HEK293 (cell line): ENCODE data around the gene LFNG.

ENCODE experiments used
- CTCF ChIA-PET: fragments of 350-600 bp; formaldehyde crosslinking; extraction: SDS; loops from one replicate; lab custom pipeline; 2021; ENCODE audit warnings: antibody characterized with exemption; lab: Yijun Ruan, JAX
- POLR2A ChIA-PET: fragments of 300-600 bp; formaldehyde crosslinking; extraction: SDS; loops from one replicate; lab custom pipeline; 2020; ENCODE audit warnings: antibody characterized with exemption, inconsistent platforms; lab: Yijun Ruan, JAX
- H3K27ac ChIP-seq: fragments of 200-500 bp; sonication (Bioruptor generic); 2 replicates; pipeline ENCODE4 v1.5.1; 2014; ENCODE audit warnings: low read depth, low read length, control low read depth, inconsistent platforms; ENCODE audit errors: extremely low read depth
- H3K36me3 ChIP-seq, 2 experiments: fragments of 200-500 bp in 1 of 2; sonication (Bioruptor generic) in 1 of 2; 1 replicate in 1 of 2; 2 replicates in 1 of 2; pipeline ENCODE4 v1.5.1; 2014 to 2017; ENCODE audit warnings: inconsistent platforms in 2 of 2, low read length in 2 of 2; ENCODE audit not compliant: control insufficient read depth in 2 of 2, insufficient read depth in 1 of 2
- H3K4me1 ChIP-seq: fragments of 200-500 bp; sonication (Bioruptor generic); 2 replicates; pipeline ENCODE4 v1.5.1; 2014; ENCODE audit warnings: mild to moderate bottlenecking, low read length, inconsistent platforms; ENCODE audit not compliant: control insufficient read depth, insufficient read depth
- H3K4me3 ChIP-seq: 2 replicates; pipeline ENCODE4 v1.5.1; 2011; ENCODE audit warnings: low read depth, mild to moderate bottlenecking, control low read depth, low read length, moderate library complexity
- H3K9me3 ChIP-seq: fragments of 200-500 bp; sonication (Bioruptor generic); 2 replicates; pipeline ENCODE4 v1.5.1; 2014; ENCODE audit warnings: low read depth, low read length, inconsistent platforms; ENCODE audit not compliant: control insufficient read depth, insufficient read depth
- EGR2 ChIP-seq: fragments of 450-650 bp; formaldehyde crosslinking; IDR thresholded peaks from 2 replicates; pipeline ENCODE4 v1.5.1; 2016; ENCODE audit warnings: low read depth, missing biosample characterization, missing genetic modification characterization
- GLIS2 ChIP-seq: fragments of 450-650 bp; formaldehyde crosslinking; IDR thresholded peaks from 2 replicates; pipeline ENCODE4 v1.5.1; 2016; ENCODE audit warnings: missing biosample characterization, missing genetic modification characterization
- KLF10 ChIP-seq: fragments of 450-650 bp; IDR thresholded peaks from 2 replicates; pipeline ENCODE4 v1.5.1; 2018; ENCODE audit warnings: missing biosample characterization, mild to moderate bottlenecking, missing genetic modification characterization
- KLF16 ChIP-seq: fragments of 450-650 bp; formaldehyde crosslinking; IDR thresholded peaks from 2 replicates; pipeline ENCODE4 v1.5.1; 2017; ENCODE audit warnings: missing biosample characterization, missing genetic modification characterization
- REPIN1 ChIP-seq: fragments of 450-650 bp; formaldehyde crosslinking; IDR thresholded peaks from 2 replicates; pipeline ENCODE4 v1.5.1; 2017; ENCODE audit warnings: missing biosample characterization, missing genetic modification characterization, low read depth
- SP3 ChIP-seq: fragments of 450-650 bp; formaldehyde crosslinking; IDR thresholded peaks from 2 replicates; pipeline ENCODE4 v1.5.1; 2016; ENCODE audit warnings: missing biosample characterization, missing genetic modification characterization
- SP7 ChIP-seq: fragments of 450-650 bp; formaldehyde crosslinking; IDR thresholded peaks from 2 replicates; pipeline ENCODE4 v1.5.1; 2016; ENCODE audit warnings: missing biosample characterization, missing genetic modification characterization
- ZBTB17 ChIP-seq: fragments of 450-650 bp; formaldehyde crosslinking; IDR thresholded peaks from 2 replicates; pipeline ENCODE4 v1.5.1; 2016; ENCODE audit warnings: missing biosample characterization, missing genetic modification characterization
- ZBTB20 ChIP-seq: fragments of 450-650 bp; formaldehyde crosslinking; IDR thresholded peaks from 2 replicates; pipeline ENCODE4 v1.5.1; 2016; ENCODE audit warnings: missing biosample characterization, missing genetic modification characterization
- ZBTB21 ChIP-seq: fragments of 450-650 bp; formaldehyde crosslinking; IDR thresholded peaks from 2 replicates; pipeline ENCODE4 v1.5.1; 2017; ENCODE audit warnings: missing biosample characterization, missing genetic modification characterization
- ZBTB26 ChIP-seq: fragments of 450-650 bp; formaldehyde crosslinking; optimal IDR thresholded peaks from 2 replicates; pipeline ENCODE3; 2016; ENCODE audit warnings: missing biosample characterization, mild to moderate bottlenecking, missing genetic modification characterization
- ZBTB8A ChIP-seq: fragments of 450-650 bp; formaldehyde crosslinking; IDR thresholded peaks from 2 replicates; pipeline ENCODE4 v1.5.1; 2016; ENCODE audit warnings: missing biosample characterization, missing genetic modification characterization
- ZFHX2 ChIP-seq: fragments of 450-650 bp; formaldehyde crosslinking; conservative IDR thresholded peaks from 2 replicates; pipeline ENCODE4 v1.5.1; 2016; ENCODE audit warnings: missing biosample characterization, missing genetic modification characterization
- ZIC2 ChIP-seq: fragments of 450-650 bp; formaldehyde crosslinking; IDR thresholded peaks from 2 replicates; pipeline ENCODE4 v1.5.1; 2016; ENCODE audit warnings: missing biosample characterization, missing genetic modification characterization
- ZNF121 ChIP-seq: fragments of 450-650 bp; formaldehyde crosslinking; IDR thresholded peaks from 2 replicates; pipeline ENCODE4 v1.5.1; 2016; ENCODE audit warnings: missing biosample characterization, missing genetic modification characterization
- ZNF202 ChIP-seq: fragments of 450-650 bp; formaldehyde crosslinking; IDR thresholded peaks from 2 replicates; pipeline ENCODE4 v1.5.1; 2016; ENCODE audit warnings: missing biosample characterization, missing genetic modification characterization, borderline replicate concordance
- ZNF211 ChIP-seq: fragments of 450-650 bp; formaldehyde crosslinking; IDR thresholded peaks from 2 replicates; pipeline ENCODE4 v1.5.1; 2016; ENCODE audit warnings: low read depth, missing biosample characterization, missing genetic modification characterization
- ZNF248 ChIP-seq: fragments of 450-650 bp; formaldehyde crosslinking; IDR thresholded peaks from 2 replicates; pipeline ENCODE4 v1.5.1; 2017; ENCODE audit warnings: missing biosample characterization, missing genetic modification characterization
- ZNF280C ChIP-seq: fragments of 450-650 bp; formaldehyde crosslinking; IDR thresholded peaks from 2 replicates; pipeline ENCODE4 v1.5.1; 2016; ENCODE audit warnings: missing biosample characterization, missing genetic modification characterization
- ZNF292 ChIP-seq: fragments of 450-650 bp; formaldehyde crosslinking; IDR thresholded peaks from 2 replicates; pipeline ENCODE4 v1.5.1; 2016; ENCODE audit warnings: low read depth, missing biosample characterization, missing genetic modification characterization, borderline replicate concordance
- ZNF335 ChIP-seq: fragments of 450-650 bp; formaldehyde crosslinking; conservative IDR thresholded peaks from 2 replicates; pipeline ENCODE4 v1.5.1; 2016; ENCODE audit warnings: missing biosample characterization, missing genetic modification characterization
- ZNF449 ChIP-seq: fragments of 450-650 bp; formaldehyde crosslinking; IDR thresholded peaks from 2 replicates; pipeline ENCODE4 v1.5.1; 2017; ENCODE audit warnings: missing biosample characterization, mild to moderate bottlenecking, missing genetic modification characterization, moderate library complexity
- ZNF501 ChIP-seq: fragments of 450-650 bp; formaldehyde crosslinking; IDR thresholded peaks from 2 replicates; pipeline ENCODE4 v1.5.1; 2016; ENCODE audit warnings: missing biosample characterization, missing genetic modification characterization
- ZNF548 ChIP-seq: fragments of 450-650 bp; formaldehyde crosslinking; IDR thresholded peaks from 2 replicates; pipeline ENCODE4 v1.5.1; 2016; ENCODE audit warnings: missing biosample characterization, missing genetic modification characterization
- ZNF580 ChIP-seq: fragments of 450-650 bp; formaldehyde crosslinking; IDR thresholded peaks from 2 replicates; pipeline ENCODE4 v1.5.1; 2016; ENCODE audit warnings: missing biosample characterization, missing genetic modification characterization
- ZNF629 ChIP-seq: fragments of 450-650 bp; formaldehyde crosslinking; IDR thresholded peaks from 2 replicates; pipeline ENCODE4 v1.5.1; 2017; ENCODE audit warnings: missing biosample characterization, missing genetic modification characterization
- ZNF677 ChIP-seq: fragments of 450-650 bp; IDR thresholded peaks from 2 replicates; pipeline ENCODE4 v1.5.0; 2018; ENCODE audit warnings: missing biosample characterization, mild to moderate bottlenecking, missing genetic modification characterization, moderate library complexity
- ZNF701 ChIP-seq: fragments of 450-650 bp; formaldehyde crosslinking; IDR thresholded peaks from 2 replicates; pipeline ENCODE4 v1.5.1; 2016; ENCODE audit warnings: missing biosample characterization, missing genetic modification characterization
- ZSCAN30 ChIP-seq: fragments of 450-650 bp; IDR thresholded peaks from 2 replicates; pipeline ENCODE4 v1.5.1; 2018; ENCODE audit warnings: missing biosample characterization, mild to moderate bottlenecking, missing genetic modification characterization, moderate library complexity
- ZXDB ChIP-seq: fragments of 450-650 bp; formaldehyde crosslinking; IDR thresholded peaks from 2 replicates; pipeline ENCODE4 v1.5.1; 2016; ENCODE audit warnings: missing biosample characterization, missing genetic modification characterization

Gene LFNG

GRCh38 chr7:2555121-2556052 is 35.8 kb downstream of the LFNG start, which contains the start of gene BRAT1 (continued):
- TF ChIP-seq GLIS2 (tag by site-specific recombination) (peak; percentile 61; the same call in 1 of the 2 replicates), ZNF280C (tag by site-specific recombination) (no peak), ZXDB (tag by site-specific recombination) (peak; percentile 29; the same call in 1 of the 2 replicates), ZNF629 (tag by site-specific recombination) (0 out of 2 replicates have a peak, but pooled peaks have one; percentile 25), ZBTB21 (tag by site-specific recombination) (no peak)
- TF ChIP-seq, all 188 proteins: peak for 32

- peak within 1 kb of the TSS; percentile 71 for H3K4me3 ChIP-seq
- H3K9me3 ChIP-seq: no peaks in the 10 kb centered on the region
- peak within 1 kb of the TSS; percentile 76; the same call in 1 of the 2 replicates for H3K27ac ChIP-seq
- H3K36me3 ChIP-seq: peaks cover 0 to 7% of the 10 kb centered on the region in 2 experiments; a peak in 1 of 3 replicates
- POLR2A ChIA-PET: no interaction called here
- CTCF ChIA-PET: interaction anchor here (0.6 kb wide), 1 partner anchor 87 kb away, joined by 3 read pairs; no protein-coding TSS in a partner anchor
- no peaks in the 10 kb centered on the region for H3K4me1 ChIP-seq
- TF ChIP-seq REPIN1: no peak
- TF ChIP-seq KLF10 (tag by site-specific recombination): 0 out of 2 replicates have a peak, but pooled peaks have one; percentile 33
- no peak for TF ChIP-seq ZNF449 (tag by site-specific recombination)
- 0 out of 2 replicates have a peak, but pooled peaks have one; percentile 4 for TF ChIP-seq ZNF677 (tag by site-specific recombination)
- TF ChIP-seq ZNF548 (tag by site-specific recombination): no peak
- TF ChIP-seq ZNF501 (tag by site-specific recombination): 0 out of 2 replicates have a peak, but pooled peaks have one; percentile 41
- peak; percentile 53; the same call in 1 of the 2 replicates for TF ChIP-seq SP7 (tag by site-specific recombination)
- TF ChIP-seq ZBTB8A (tag by site-specific recombination): peak; percentile 27
- TF ChIP-seq ZNF121 (tag by site-specific recombination): peak; percentile 100
- TF ChIP-seq ZBTB26 (tag by site-specific recombination): peak; percentile 69
- no peak for TF ChIP-seq KLF16 (tag by site-specific recombination)
- no peak for TF ChIP-seq ZNF211 (tag by site-specific recombination)
- TF ChIP-seq ZSCAN30: no peak
- no peak for TF ChIP-seq ZIC2 (tag by site-specific recombination)
- peak; percentile 91 for TF ChIP-seq ZNF335 (tag by site-specific recombination)
- peak; percentile 30; the same call in 1 of the 2 replicates for TF ChIP-seq EGR2 (tag by site-specific recombination)
- no peak for TF ChIP-seq ZNF292
- peak; percentile 34; the same call in 1 of the 2 replicates for TF ChIP-seq ZFHX2 (tag by site-specific recombination)
- peak; percentile 33; the same call in 1 of the 2 replicates for TF ChIP-seq ZBTB20
- TF ChIP-seq ZNF248 (tag by site-specific recombination): no peak
- TF ChIP-seq SP3 (tag by site-specific recombination): peak; percentile 33; the same call in 1 of the 2 replicates
- peak; percentile 80; the same call in 1 of the 2 replicates for TF ChIP-seq ZNF580 (tag by site-specific recombination)
- no peak for TF ChIP-seq ZNF202 (tag by site-specific recombination)
- TF ChIP-seq ZNF701: no peak
- TF ChIP-seq ZBTB21 (tag by site-specific recombination): no peak
- TF ChIP-seq ZBTB17 (tag by site-specific recombination): peak; percentile 87
These were observed 39.2 kb downstream of the LFNG start, which contains the start of gene IQCE for GRCh38 chr7:2558629-2559282. Gene IQCE (plus strand): TSS chr7:2558979. CDS start chr7:2559182, 203 bp downstream.
